Endothelial cell of umbilical vein (primary cell): ENCODE results near the gene ARHGEF28. TPM values are rescaled to one million over a fixed set of nuclear protein-coding genes. Genes with fewer than 3 reads are reported as not detected.

Source experiments
- BruUV-seq: library from RNA; stranded (reverse); fragments of 400-500 nt; replicated peaks from 2 replicates; lab custom pipeline; 2021; lab: Mats Ljungman, UMichigan
- CTCF ChIA-PET: fragments of 300-600, 350-600 bp; sonication (Branson Sonifier 250); formaldehyde crosslinking; loops from one replicate; lab custom pipeline; 2021; ENCODE audit warnings: antibody characterized with exemption, inconsistent platforms; lab: Charles Lee
- POLR2A ChIA-PET: fragments of 300-600, 350-600 bp; sonication (Branson Sonifier 250); formaldehyde crosslinking; loops from one replicate; lab custom pipeline; 2021; ENCODE audit warnings: antibody characterized with exemption, inconsistent platforms; lab: Charles Lee
- DNase-seq: peaks from one replicate; pipeline ENCODE4 v3.0.0-alpha.2; 2011; ENCODE audit warnings: low read depth, low spot score
- FAIRE-seq: peaks from 2 replicates; lab custom pipeline; 2011; peaks lifted over from hg19 to GRCh38; lab: Jason Lieb, UNC
- H2AFZ ChIP-seq: 2 replicates; pipeline ENCODE4 v1.6.0; 2012; ENCODE audit warnings: low read depth, low read length, control low read depth, inconsistent platforms
- H3K27ac ChIP-seq: 2 replicates; pipeline ENCODE4 v1.5.1; 2011; ENCODE audit warnings: low read depth, mild to moderate bottlenecking, control low read depth, low read length, moderate library complexity; ENCODE audit not compliant: insufficient read depth
- H3K27me3 ChIP-seq, 2 experiments: 2 replicates each; pipeline versions ENCODE4 v1.6.0 to v1.6.1; 2011; ENCODE audit warnings: low read length in 2 of 2, mixed read lengths in 1 of 2; ENCODE audit not compliant: control insufficient read depth in 2 of 2, insufficient read depth in 2 of 2
- H3K36me3 ChIP-seq, 2 experiments: 2 replicates in 1 of 2; 3 replicates in 1 of 2; pipeline ENCODE4 v1.5.1; 2011; ENCODE audit warnings: low read length in 2 of 2, mild to moderate bottlenecking in 1 of 2, moderate library complexity in 1 of 2; ENCODE audit not compliant: control insufficient read depth in 2 of 2, insufficient read depth in 2 of 2; ENCODE audit errors: extremely low read depth in 1 of 2
- H3K4me1 ChIP-seq: 3 replicates; pipeline ENCODE4 v1.5.1; 2011; ENCODE audit warnings: mild to moderate bottlenecking, low read length; ENCODE audit not compliant: control insufficient read depth, insufficient read depth; ENCODE audit errors: extremely low read depth
- H3K4me2 ChIP-seq: 2 replicates; pipeline ENCODE4 v1.6.1; 2011; ENCODE audit warnings: low read length, control low read depth, mixed read lengths; ENCODE audit not compliant: insufficient read depth
- H3K4me3 ChIP-seq, 3 experiments: fragments of 200-600 bp in 1 of 3; sonication (generic), shearing (Covaris generic) in 1 of 3; replicated peaks in 1 of 3; 2 replicates each; pipeline ENCODE4 v1.5.1; 2011 to 2016; ENCODE audit warnings: control low read depth in 3 of 3, low read length in 3 of 3, mild to moderate bottlenecking in 2 of 3, inconsistent platforms in 1 of 3, low read depth in 1 of 3, moderate library complexity in 1 of 3; ENCODE audit not compliant: insufficient read depth in 1 of 3
- H3K79me2 ChIP-seq: 2 replicates; pipeline ENCODE4 v1.6.0; 2012; ENCODE audit warnings: low read length, inconsistent platforms; ENCODE audit not compliant: control insufficient read depth, insufficient read depth
- H3K9ac ChIP-seq: replicated peaks from 2 replicates; pipeline ENCODE3; 2011; ENCODE audit warnings: low read length, control low read depth; ENCODE audit not compliant: insufficient read depth; ENCODE audit errors: extremely low read depth
- H3K9me1 ChIP-seq: replicated peaks from 3 replicates; pipeline ENCODE4 v1.6.0; 2011; ENCODE audit warnings: mild to moderate bottlenecking, low read length; ENCODE audit not compliant: control insufficient read depth, insufficient read depth; ENCODE audit errors: extremely low read depth
- H3K9me3 ChIP-seq: replicated peaks from 2 replicates; pipeline ENCODE4 v1.5.1; 2012; ENCODE audit warnings: low read length, inconsistent platforms; ENCODE audit not compliant: control insufficient read depth, insufficient read depth
- H4K20me1 ChIP-seq: replicated peaks from 2 replicates; pipeline ENCODE3; 2011; ENCODE audit warnings: mild to moderate bottlenecking, low read length; ENCODE audit not compliant: control insufficient read depth, insufficient read depth; ENCODE audit errors: extremely low read depth
- EZH2 ChIP-seq: IDR thresholded peaks from 2 replicates; pipeline ENCODE4 v1.6.1; 2012; ENCODE audit warnings: borderline replicate concordance, low read depth, mild to moderate bottlenecking, moderate library complexity, low read length, inconsistent platforms; ENCODE audit not compliant: severe bottlenecking
- FOS ChIP-seq: IDR thresholded peaks from 2 replicates; pipeline ENCODE4 v1.6.1; 2011; ENCODE audit warnings: mild to moderate bottlenecking, low read length, moderate library complexity, borderline replicate concordance; ENCODE audit not compliant: insufficient read depth
- GATA2 ChIP-seq: IDR thresholded peaks from 2 replicates; pipeline ENCODE4 v1.7.0; 2011; ENCODE audit warnings: low read depth, mild to moderate bottlenecking, moderate library complexity, mixed read lengths, low read length; ENCODE audit not compliant: insufficient read length, insufficient read depth
- JUN ChIP-seq: IDR thresholded peaks from 2 replicates; pipeline ENCODE4 v1.6.1; 2011; ENCODE audit warnings: borderline replicate concordance, low read depth; ENCODE audit not compliant: insufficient read length, insufficient read depth
- MYC ChIP-seq: IDR thresholded peaks from one replicate; pipeline ENCODE4 v1.6.1; 2011; ENCODE audit warnings: mild to moderate bottlenecking, low read depth, low read length
- POLR2A ChIP-seq: IDR thresholded peaks from 2 replicates; pipeline ENCODE4 v1.6.1; 2012; ENCODE audit warnings: low read depth, mild to moderate bottlenecking, control low read depth, low read length
- POLR2AphosphoS5 ChIP-seq: IDR thresholded peaks from 2 replicates; pipeline ENCODE4 v1.6.1; 2012; ENCODE audit warnings: low read depth, mild to moderate bottlenecking, control low read depth, low read length, moderate library complexity; ENCODE audit not compliant: insufficient read depth
- dilution Hi-C: fragments of 300-500 bp; cut with MboI; formaldehyde crosslinking; loops from one replicate; pipeline ENCODE4 v1.15.0; 2019; ENCODE audit warnings: low sequenced_read_pairs; ENCODE audit not compliant: extremely low pct_ligation_motif_present
- intact Hi-C: fragments of 100-400 bp; cut with micrococcal nuclease; formaldehyde crosslinking; loops from one replicate; pipeline ENCODE4 v1.10.0; 2022
- polyA plus RNA-seq, 4 experiments: library from polyadenylated mRNA; depleted of rRNA in 3 of 4; stranded (reverse) in 3 of 4; unstranded in 1 of 4; fragments of >200 nt; gene quantifications; 2 replicates each; pipeline versions ENCODE4 v1.2.1 to v1.2.3, GENCODE V29; 2011 to 2012; ENCODE audit warnings: missing spikeins in 1 of 4
- total RNA-seq: library from RNA; stranded (reverse); gene quantifications from 2 replicates; pipeline ENCODE4 v1.2.3, GENCODE V29; 2021
- TF ChIP-seq, protein P1 (sequence below), 2 donors: IDR thresholded peaks; 1 replicate in 1 of 2; 2 replicates in 1 of 2; pipeline ENCODE4 v1.5.1; 2011; ENCODE audit warnings: low read length in 2 of 2, mild to moderate bottlenecking in 2 of 2, moderate library complexity in 2 of 2, control low read depth in 1 of 2, inconsistent platforms in 1 of 2, low read depth in 1 of 2; ENCODE audit not compliant: insufficient read depth in 1 of 2; ENCODE audit errors: extremely low read depth in 1 of 2
- TF ChIP-seq, protein P2 (sequence below): IDR thresholded peaks from 2 replicates; pipeline ENCODE4 v1.6.1; 2011; ENCODE audit not compliant: insufficient read depth, insufficient read length

Gene ARHGEF28
- total and polyA plus RNA-seq, 2 donors (not counting 3 experiments of a cell fraction or from before 2014, with no cell fraction given): 29.5 to 108 TPM

DNA sequence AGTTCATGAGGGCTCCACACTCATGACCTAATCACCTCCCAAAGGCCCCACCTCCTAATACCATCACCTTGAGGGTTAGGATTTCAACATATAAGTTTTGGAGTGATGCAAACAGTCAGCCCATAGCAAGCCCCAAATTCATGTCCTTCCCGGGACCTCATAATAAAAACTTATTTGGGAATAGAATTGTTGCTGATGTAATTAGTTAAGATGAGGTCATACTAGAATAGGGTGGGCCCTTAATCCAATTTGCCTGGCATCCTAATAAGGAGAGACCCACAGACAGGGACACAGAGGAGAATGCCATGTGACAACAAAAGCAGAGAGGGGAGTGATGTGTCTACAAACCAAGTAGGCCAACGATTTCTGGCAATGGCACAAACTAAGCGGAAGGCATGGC lies 347.1 kb downstream of the ARHGEF28 start:
- no peak for FAIRE-seq

More for the DNA sequence above, 347.1 kb downstream of the ARHGEF28 start:
- no peaks in the 10 kb centered on the region for H3K9me1 ChIP-seq
- ChIA-PET POLR2A (no interaction called here), CTCF (no interaction called here)
- H4K20me1 ChIP-seq: no peaks in the 10 kb centered on the region
- TF ChIP-seq FOS (no peak), JUN (no peak), GATA2 (no peak), POLR2A (no peak), EZH2 (no peak), MYC (no peak), POLR2AphosphoS5 (no peak)
- TF ChIP-seq, protein P1, sequence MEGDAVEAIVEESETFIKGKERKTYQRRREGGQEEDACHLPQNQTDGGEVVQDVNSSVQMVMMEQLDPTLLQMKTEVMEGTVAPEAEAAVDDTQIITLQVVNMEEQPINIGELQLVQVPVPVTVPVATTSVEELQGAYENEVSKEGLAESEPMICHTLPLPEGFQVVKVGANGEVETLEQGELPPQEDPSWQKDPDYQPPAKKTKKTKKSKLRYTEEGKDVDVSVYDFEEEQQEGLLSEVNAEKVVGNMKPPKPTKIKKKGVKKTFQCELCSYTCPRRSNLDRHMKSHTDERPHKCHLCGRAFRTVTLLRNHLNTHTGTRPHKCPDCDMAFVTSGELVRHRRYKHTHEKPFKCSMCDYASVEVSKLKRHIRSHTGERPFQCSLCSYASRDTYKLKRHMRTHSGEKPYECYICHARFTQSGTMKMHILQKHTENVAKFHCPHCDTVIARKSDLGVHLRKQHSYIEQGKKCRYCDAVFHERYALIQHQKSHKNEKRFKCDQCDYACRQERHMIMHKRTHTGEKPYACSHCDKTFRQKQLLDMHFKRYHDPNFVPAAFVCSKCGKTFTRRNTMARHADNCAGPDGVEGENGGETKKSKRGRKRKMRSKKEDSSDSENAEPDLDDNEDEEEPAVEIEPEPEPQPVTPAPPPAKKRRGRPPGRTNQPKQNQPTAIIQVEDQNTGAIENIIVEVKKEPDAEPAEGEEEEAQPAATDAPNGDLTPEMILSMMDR (IDR thresholded peaks at IDR 0.05; ENCODE audit: extremely low read depth in 1 of 2, insufficient read depth in 1 of 2, low read depth in 1 of 2, low read length in 2 of 2): no peak
- TF ChIP-seq, protein P2, sequence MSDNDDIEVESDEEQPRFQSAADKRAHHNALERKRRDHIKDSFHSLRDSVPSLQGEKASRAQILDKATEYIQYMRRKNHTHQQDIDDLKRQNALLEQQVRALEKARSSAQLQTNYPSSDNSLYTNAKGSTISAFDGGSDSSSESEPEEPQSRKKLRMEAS: no peak
- H3K4me2 ChIP-seq: no peak overlapping the region
- dilution Hi-C loops (no loop called here), intact Hi-C loops (no loop called here)
- no peak overlapping the region for H3K27ac ChIP-seq
- DNase-seq: no peak
- no peaks in the 10 kb centered on the region for H3K4me1 ChIP-seq
- H3K36me3 ChIP-seq: no peaks in the 10 kb centered on the region
- H3K4me3 ChIP-seq: no peak overlapping the region
- H2AFZ ChIP-seq: no peak overlapping the region
- H3K9ac ChIP-seq: no peak overlapping the region
- H3K79me2 ChIP-seq: no peaks in the 10 kb centered on the region
- H3K9me3 ChIP-seq: no peaks in the 10 kb centered on the region
- no TSS peak for BruUV-seq
- H3K27me3 ChIP-seq: peaks cover 30 to 31% of the 10 kb centered on the region in 2 experiments
